GM23338 (cell line): ENCODE measurements around the gene CIAO2A. TPM values are rescaled to one million over a fixed set of nuclear protein-coding genes. Genes with fewer than 3 reads are reported as not detected.

ENCODE experiments used
- ATAC-seq: fragments of 200-7000 bp; cut with Tn5 transposase; 3 replicates; pipeline ENCODE4 v1.9.1; 2020
- DNase-seq: peaks from one replicate; pipeline ENCODE4 v3.0.0-alpha.2; 2015; ENCODE audit warnings: low spot score
- H2AFZ ChIP-seq: fragments of 200-600 bp; sonication (generic); 2 replicates; pipeline ENCODE4 v1.8.0; 2016; ENCODE audit warnings: antibody characterized with exemption, mild to moderate bottlenecking, moderate library complexity
- H3F3A ChIP-seq: fragments of 200-600 bp; sonication (generic); replicated peaks from 2 replicates; pipeline ENCODE4 v1.8.0; 2017; ENCODE audit warnings: antibody characterized with exemption, mixed run types, low read depth
- H3K27ac ChIP-seq: fragments of 200-600 bp; sonication (generic); 2 replicates; pipeline ENCODE4 v1.6.1; 2016; ENCODE audit warnings: low read depth
- H3K27me3 ChIP-seq: fragments of 200-600 bp; sonication (generic); 2 replicates; pipeline ENCODE4 v1.8.0; 2016; ENCODE audit warnings: mild to moderate bottlenecking, mixed run types, moderate library complexity; ENCODE audit not compliant: insufficient read depth
- H3K36me3 ChIP-seq: fragments of 200-600 bp; sonication (generic); 2 replicates; pipeline ENCODE4 v1.8.0; 2016; ENCODE audit warnings: mild to moderate bottlenecking; ENCODE audit not compliant: insufficient read depth
- H3K4me1 ChIP-seq: fragments of 200-600 bp; sonication (generic); 2 replicates; pipeline ENCODE4 v1.8.0; 2016; ENCODE audit warnings: mild to moderate bottlenecking, moderate library complexity; ENCODE audit not compliant: insufficient read depth
- H3K4me2 ChIP-seq: fragments of 200-600 bp; sonication (generic); 2 replicates; pipeline ENCODE4 v1.7.1; 2017; ENCODE audit warnings: mixed run types
- H3K4me3 ChIP-seq: fragments of 200-600 bp; sonication (generic); 2 replicates; pipeline ENCODE4 v1.6.1; 2016; ENCODE audit warnings: mixed run types
- H3K79me2 ChIP-seq: fragments of 200-600 bp; sonication (generic); replicated peaks from 2 replicates; pipeline ENCODE4 v1.8.0; 2017; ENCODE audit warnings: mild to moderate bottlenecking; ENCODE audit not compliant: insufficient read depth
- H3K9me2 ChIP-seq: fragments of 200-600 bp; sonication (generic); 2 replicates; pipeline ENCODE4 v1.8.0; 2017; ENCODE audit not compliant: insufficient read depth
- H4K20me1 ChIP-seq: fragments of 200-600 bp; sonication (generic); replicated peaks from 2 replicates; pipeline ENCODE4 v1.8.0; 2017; ENCODE audit warnings: mild to moderate bottlenecking; ENCODE audit not compliant: insufficient read depth
- H3K27ac Mint-ChIP-seq: 2 replicates; pipeline ENCODE4 v1.8.0; 2020; ENCODE audit warnings: inconsistent platforms, mild to moderate bottlenecking, moderate library complexity, mixed read lengths
- H3K27me3 Mint-ChIP-seq: 3 replicates; pipeline ENCODE4 v1.8.0; 2022; ENCODE audit warnings: low read depth, mild to moderate bottlenecking, moderate library complexity, mixed read lengths, inconsistent platforms; ENCODE audit not compliant: insufficient read depth, poor library complexity
- H3K36me3 Mint-ChIP-seq: 3 replicates; pipeline ENCODE4 v1.8.0; 2021; ENCODE audit warnings: low read depth, mild to moderate bottlenecking, inconsistent platforms, moderate library complexity, mixed read lengths
- H3K4me1 Mint-ChIP-seq: 3 replicates; pipeline ENCODE4 v1.8.0; 2020; ENCODE audit warnings: mild to moderate bottlenecking, inconsistent platforms, mixed read lengths
- H3K4me3 Mint-ChIP-seq: 3 replicates; pipeline ENCODE4 v1.8.0; 2021; ENCODE audit warnings: moderate library complexity, mild to moderate bottlenecking, inconsistent platforms, mixed read lengths
- H3K9me3 Mint-ChIP-seq: 3 replicates; pipeline ENCODE4 v1.8.0; 2020; ENCODE audit warnings: moderate library complexity, mild to moderate bottlenecking, inconsistent platforms, mixed read lengths
- CREB1 ChIP-seq: fragments of 250-450 bp; sonication (Bioruptor Pico); IDR thresholded peaks from 2 replicates; pipeline ENCODE4 v1.5.0; 2020; ENCODE audit warnings: low read depth, mild to moderate bottlenecking, moderate library complexity
- CTCF ChIP-seq, 2 experiments: fragments of 200-600 bp in 1 of 2; sonication (generic) in 1 of 2; conservative IDR thresholded peaks; 2 replicates each; pipeline versions ENCODE4 v1.5.1 to v1.6.1; 2016 to 2017; ENCODE audit warnings: antibody characterized with exemption in 2 of 2, low read depth in 2 of 2, mild to moderate bottlenecking in 2 of 2, moderate library complexity in 1 of 2
- EZH2phosphoT487 ChIP-seq: fragments of 200-600 bp; sonication (generic); IDR thresholded peaks from one replicate; pipeline ENCODE4 v1.8.1; 2018; ENCODE audit warnings: antibody characterized with exemption; ENCODE audit not compliant: unreplicated experiment
- NANOG ChIP-seq: IDR thresholded peaks from 2 replicates; pipeline ENCODE4 v1.6.1; 2016; ENCODE audit warnings: antibody characterized with exemption, borderline replicate concordance
- STAT1 ChIP-seq: IDR thresholded peaks from one replicate; pipeline ENCODE4 v1.6.1; 2016; ENCODE audit warnings: antibody characterized with exemption; ENCODE audit not compliant: unreplicated experiment
- ZNF114 ChIP-seq: fragments of 250-450 bp; sonication (Bioruptor Pico); IDR thresholded peaks from 2 replicates; pipeline ENCODE4 v1.5.0; 2020; ENCODE audit warnings: mild to moderate bottlenecking, moderate library complexity
- ZNF331 ChIP-seq: fragments of 250-450 bp; sonication (Bioruptor Pico); IDR thresholded peaks from 2 replicates; pipeline ENCODE4 v1.5.0; 2020; ENCODE audit warnings: low read depth, mild to moderate bottlenecking, moderate library complexity
- polyA plus RNA-seq: library from polyadenylated mRNA; unstranded; fragments of >200 nt; fragmentation: Nextera tagmentation; extraction: Ambion mirVana; gene quantifications from 2 replicates; pipeline ENCODE4 v1.2.1, GENCODE V29; 2016
- total RNA-seq: library from RNA; depleted of rRNA; stranded (reverse); fragments of >200 nt; shearing (Covaris generic); gene quantifications from 2 replicates; pipeline ENCODE4 v1.2.3, GENCODE V29; 2014
- TF ChIP-seq, protein P1 (sequence below): IDR thresholded peaks from one replicate; pipeline ENCODE4 v1.6.1; 2018; ENCODE audit warnings: antibody characterized with exemption; ENCODE audit not compliant: unreplicated experiment
- TF ChIP-seq, protein P2 (sequence below): IDR thresholded peaks from 2 replicates; pipeline ENCODE4 v1.6.1; 2016; ENCODE audit warnings: antibody characterized with exemption

Gene CIAO2A
- total and polyA plus RNA-seq, 2 experiments from 2014 or later, result 132 to 318 TPM

DNA sequence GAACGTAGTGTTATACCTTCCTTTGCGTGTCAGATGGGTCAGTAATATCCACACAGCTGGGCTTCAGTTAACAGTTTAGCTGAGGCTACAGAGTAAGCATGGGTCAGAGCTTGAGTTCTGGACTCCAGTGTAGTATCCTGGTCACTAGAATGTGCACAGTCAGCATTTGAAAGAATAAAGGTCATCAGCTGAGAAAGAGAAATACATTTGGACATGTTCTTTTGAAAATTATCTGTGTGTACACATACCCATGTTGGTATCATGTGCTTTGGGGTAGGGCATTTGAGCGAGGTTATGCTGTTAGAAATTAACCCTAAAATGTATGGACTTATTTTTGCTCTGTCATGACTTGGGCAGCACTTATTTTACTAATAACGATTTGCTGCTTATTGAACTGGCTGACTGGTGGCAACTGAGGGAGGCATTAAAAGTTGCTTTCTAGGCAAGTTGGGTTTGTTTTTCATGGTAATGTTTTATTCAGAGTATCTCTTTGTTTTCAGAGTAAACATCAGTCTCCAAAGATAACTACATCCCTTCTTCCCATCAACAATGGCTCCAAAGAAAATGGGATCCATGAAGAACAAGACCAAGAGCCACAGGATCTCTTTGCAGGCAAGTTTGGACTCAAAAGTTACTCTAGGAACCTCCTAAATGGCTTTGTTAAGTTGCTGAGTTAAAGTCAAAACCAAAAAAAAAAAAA, 18.6 kb upstream of the CIAO2A start:
- Histone ChIP-seq H3K36me3 (no peaks in the 10 kb centered on the region), H3K27ac (no peak overlapping the region), H3K4me3 (no peak overlapping the region), H3F3A (no peaks in the 10 kb centered on the region), H3K4me2 (no peak overlapping the region), H2AFZ (no peak overlapping the region), H3K27me3 (no peaks in the 10 kb centered on the region), H3K79me2 (peaks cover 15% of the 10 kb centered on the region), H3K9me2 (no peaks in the 10 kb centered on the region), H4K20me1 (no peaks in the 10 kb centered on the region; the same call in 1 of the 2 replicates), H3K4me1 (no peaks in the 10 kb centered on the region)
- H3K4me3 Mint-ChIP-seq, result no peak overlapping the region
- peaks cover 2% of the 10 kb centered on the region for H3K27me3 Mint-ChIP-seq
- ATAC-seq, result no peak
- peak overlapping the region; percentile 74 for H3K27ac Mint-ChIP-seq
- H3K4me1 Mint-ChIP-seq, result peaks cover 9% of the 10 kb centered on the region; the same call in 2 of the 3 replicates
- no peak for TF ChIP-seq NANOG
- no peak for TF ChIP-seq STAT1
- TF ChIP-seq ZNF114, result no peak
- TF ChIP-seq, protein P1, sequence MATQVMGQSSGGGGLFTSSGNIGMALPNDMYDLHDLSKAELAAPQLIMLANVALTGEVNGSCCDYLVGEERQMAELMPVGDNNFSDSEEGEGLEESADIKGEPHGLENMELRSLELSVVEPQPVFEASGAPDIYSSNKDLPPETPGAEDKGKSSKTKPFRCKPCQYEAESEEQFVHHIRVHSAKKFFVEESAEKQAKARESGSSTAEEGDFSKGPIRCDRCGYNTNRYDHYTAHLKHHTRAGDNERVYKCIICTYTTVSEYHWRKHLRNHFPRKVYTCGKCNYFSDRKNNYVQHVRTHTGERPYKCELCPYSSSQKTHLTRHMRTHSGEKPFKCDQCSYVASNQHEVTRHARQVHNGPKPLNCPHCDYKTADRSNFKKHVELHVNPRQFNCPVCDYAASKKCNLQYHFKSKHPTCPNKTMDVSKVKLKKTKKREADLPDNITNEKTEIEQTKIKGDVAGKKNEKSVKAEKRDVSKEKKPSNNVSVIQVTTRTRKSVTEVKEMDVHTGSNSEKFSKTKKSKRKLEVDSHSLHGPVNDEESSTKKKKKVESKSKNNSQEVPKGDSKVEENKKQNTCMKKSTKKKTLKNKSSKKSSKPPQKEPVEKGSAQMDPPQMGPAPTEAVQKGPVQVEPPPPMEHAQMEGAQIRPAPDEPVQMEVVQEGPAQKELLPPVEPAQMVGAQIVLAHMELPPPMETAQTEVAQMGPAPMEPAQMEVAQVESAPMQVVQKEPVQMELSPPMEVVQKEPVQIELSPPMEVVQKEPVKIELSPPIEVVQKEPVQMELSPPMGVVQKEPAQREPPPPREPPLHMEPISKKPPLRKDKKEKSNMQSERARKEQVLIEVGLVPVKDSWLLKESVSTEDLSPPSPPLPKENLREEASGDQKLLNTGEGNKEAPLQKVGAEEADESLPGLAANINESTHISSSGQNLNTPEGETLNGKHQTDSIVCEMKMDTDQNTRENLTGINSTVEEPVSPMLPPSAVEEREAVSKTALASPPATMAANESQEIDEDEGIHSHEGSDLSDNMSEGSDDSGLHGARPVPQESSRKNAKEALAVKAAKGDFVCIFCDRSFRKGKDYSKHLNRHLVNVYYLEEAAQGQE, result no peak
- TF ChIP-seq ZNF331 (CRISPR knock-in tag), result no peak
- no peak for TF ChIP-seq CREB1 (CRISPR knock-in tag)
- no peak for TF ChIP-seq CTCF (conservative IDR thresholded peaks at IDR 0.05; ENCODE audit: low read depth in 2 of 2)
- TF ChIP-seq EZH2phosphoT487, result no peak
- TF ChIP-seq, protein P2, sequence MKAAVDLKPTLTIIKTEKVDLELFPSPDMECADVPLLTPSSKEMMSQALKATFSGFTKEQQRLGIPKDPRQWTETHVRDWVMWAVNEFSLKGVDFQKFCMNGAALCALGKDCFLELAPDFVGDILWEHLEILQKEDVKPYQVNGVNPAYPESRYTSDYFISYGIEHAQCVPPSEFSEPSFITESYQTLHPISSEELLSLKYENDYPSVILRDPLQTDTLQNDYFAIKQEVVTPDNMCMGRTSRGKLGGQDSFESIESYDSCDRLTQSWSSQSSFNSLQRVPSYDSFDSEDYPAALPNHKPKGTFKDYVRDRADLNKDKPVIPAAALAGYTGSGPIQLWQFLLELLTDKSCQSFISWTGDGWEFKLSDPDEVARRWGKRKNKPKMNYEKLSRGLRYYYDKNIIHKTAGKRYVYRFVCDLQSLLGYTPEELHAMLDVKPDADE, result no peak
- H3K9me3 Mint-ChIP-seq, result no peaks in the 10 kb centered on the region
- peaks cover 19% of the 10 kb centered on the region; the same call in 2 of the 3 replicates for H3K36me3 Mint-ChIP-seq
- DNase-seq, result no peak
